GM19099 (cell line): ENCODE data around the gene DUSP7.

Source experiments
- POLR2A ChIP-seq: IDR thresholded peaks from 3 replicates; pipeline ENCODE4 v1.6.1; 2011; ENCODE audit warnings: low read depth; ENCODE audit not compliant: insufficient read length; ENCODE audit errors: extremely low read depth

Gene DUSP7

DNA sequence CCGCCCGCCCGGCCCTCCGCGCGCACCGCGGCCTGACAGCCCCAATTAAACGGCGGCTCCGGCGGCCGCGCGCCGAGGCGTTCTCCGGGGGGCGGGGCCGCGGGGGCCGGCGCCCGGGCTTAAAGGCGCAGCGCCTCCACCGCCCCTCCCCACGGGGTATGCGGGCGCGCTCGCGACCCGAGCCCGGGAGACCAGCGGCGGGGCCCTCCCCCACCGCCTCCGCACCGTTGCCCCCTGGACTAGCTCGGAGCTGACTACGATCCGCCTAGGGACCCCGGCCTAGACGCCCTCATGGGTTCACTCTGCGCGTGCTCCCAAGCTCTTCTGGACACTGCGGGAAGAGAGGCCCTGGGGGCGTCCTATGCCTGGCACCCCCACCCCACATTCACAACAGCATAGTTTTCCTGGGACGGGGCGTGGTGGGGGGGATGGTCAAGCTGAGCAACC is at the start of gene DUSP7:
Gene DUSP7 (minus strand): TSS at position 51 of the 447 bp plus-strand sequence. CDS start 205 bp downstream, outside the sequence.
- peak; percentile 39 for TF ChIP-seq POLR2A

GRCh38 chr3:52104684-52105640 is 48.6 kb upstream of the DUSP7 start:
- TF ChIP-seq POLR2A = no peak

DNA sequence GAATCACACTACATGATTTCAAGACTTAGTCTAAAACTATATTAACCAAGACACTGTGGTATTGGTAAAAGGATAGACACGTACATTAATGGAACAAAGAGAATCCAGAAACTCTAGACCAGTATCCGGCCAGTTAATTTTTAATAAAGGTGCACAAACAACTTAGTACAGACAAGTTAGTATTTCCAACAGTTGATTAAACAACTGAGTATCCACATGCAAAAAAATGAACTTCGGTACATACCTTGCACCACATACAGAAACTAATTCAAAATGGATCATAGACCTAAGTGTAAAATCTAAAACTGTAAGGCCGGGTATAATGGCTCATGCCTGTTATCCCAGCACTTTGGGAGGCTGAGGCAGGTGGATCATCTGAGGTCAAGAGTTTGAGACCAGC is 46.6 kb upstream of the DUSP7 start:
- TF ChIP-seq POLR2A = no peak

GRCh38 chr3:52099001-52099401 is 42.6 kb upstream of the DUSP7 start:
- no peak for TF ChIP-seq POLR2A

DNA sequence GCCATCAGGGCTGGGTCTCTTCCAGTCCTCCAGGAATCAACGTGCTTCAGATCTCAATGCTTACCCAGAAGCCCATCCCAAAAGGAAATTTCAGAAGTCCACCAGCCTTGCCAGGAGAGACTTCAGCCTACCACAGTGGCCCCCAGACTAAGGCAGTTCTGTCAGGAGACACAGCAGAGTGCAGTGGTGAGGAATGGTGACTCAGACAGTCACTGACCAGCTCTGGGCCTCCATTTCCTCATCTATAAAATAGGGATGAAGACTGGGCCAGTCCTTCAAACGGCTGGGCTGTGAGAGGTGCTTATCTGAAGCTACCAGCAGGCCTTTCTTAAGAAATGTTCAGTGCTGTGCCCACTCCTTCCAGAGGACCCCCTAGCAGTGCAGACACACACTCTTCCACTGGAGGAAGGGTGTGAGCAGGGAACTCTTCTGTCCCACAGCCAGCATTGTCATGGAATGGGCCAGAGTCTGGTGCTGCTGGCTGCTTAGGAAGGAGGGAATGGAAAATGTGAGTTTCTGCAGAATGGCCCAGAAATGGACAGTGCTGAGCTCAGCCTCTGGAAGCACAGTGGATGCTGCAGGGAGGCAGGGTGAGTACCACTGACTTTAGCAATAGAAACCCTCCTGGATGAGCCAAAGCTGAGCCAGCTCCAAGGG is 41.6 kb upstream of the DUSP7 start:
- TF ChIP-seq POLR2A = no peak

- TF ChIP-seq POLR2A = no peak
Observed at GRCh38 chr3:52095990-52096775, 39.8 kb upstream of the DUSP7 start.

- no peak for TF ChIP-seq POLR2A
Observed at GRCh38 chr3:52094571-52095485, 38.5 kb upstream of the DUSP7 start.

- no peak for TF ChIP-seq POLR2A
Observed at GRCh38 chr3:52093756-52094545, 37.6 kb upstream of the DUSP7 start.

DNA sequence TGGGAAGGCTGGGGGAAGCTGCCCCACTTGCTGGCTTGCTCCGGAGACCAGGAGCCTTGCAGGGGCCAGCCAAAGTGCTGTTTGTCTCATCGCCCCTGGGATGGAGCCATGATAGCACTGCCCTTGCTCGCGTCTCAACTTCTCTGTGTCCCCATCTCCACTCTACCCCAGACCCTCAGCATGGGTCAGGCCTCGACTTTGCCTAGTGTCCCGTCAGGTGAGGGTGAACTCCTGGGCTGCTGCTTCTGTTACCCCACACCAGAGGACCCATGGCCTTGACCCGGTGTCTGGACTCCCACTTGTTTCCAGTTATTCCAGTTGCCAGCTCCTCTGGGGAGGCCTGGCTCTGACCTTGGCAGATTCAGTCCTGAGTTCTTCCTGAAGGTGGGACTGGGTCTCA is 36.5 kb upstream of the DUSP7 start:
- TF ChIP-seq POLR2A = no peak

DNA sequence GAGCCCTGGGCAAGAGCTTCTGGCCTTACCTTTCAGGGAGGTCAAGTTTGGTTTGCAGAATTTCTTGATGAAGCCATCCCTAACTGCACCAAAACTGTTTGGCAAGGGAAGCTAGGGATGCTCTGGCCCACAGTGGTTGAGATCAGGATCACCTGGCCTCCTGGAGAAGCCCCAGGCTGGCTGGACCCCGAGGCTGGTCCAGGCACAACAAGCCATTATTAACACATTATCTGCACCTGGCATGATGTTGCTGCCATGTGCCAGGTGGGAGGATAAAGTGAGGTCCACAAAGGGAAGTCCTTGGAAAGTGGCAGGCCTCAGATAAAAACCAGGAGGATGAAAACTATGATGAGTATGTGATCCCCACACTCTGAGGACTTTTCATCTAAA is 35.9 kb upstream of the DUSP7 start:
- TF ChIP-seq POLR2A = no peak

DNA sequence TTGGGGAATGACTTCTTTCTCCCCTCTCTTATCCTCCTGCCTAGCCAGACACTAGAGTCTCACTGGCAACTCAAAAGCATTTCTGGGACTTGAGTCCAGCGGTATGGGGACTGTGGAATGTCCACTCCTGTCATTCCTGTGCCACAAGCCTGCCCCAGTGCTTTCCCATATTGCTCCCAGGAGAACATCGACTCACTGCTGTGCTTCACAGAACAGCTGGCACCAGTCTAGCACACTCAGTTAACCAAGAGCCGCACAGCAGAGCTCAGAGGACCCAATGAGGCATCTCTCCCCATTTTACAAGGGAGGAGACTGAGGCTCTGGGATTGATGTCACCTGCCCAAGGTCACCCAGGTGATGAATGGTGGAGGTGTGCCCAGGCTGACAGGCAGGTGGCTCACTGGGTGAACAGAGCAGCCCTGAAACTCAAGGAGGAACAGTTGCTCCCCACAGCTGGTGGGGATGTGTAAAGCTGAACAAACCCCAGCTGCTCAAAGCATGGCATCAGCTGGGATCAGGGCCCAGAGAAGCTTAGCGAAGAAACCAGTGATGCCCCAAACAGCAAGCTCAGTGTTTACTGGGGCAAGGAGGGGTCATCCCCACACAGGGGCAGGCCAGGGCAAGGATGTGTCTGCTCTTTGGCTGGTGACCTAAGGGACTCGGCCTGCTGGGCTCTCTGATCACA is 35.4 kb upstream of the DUSP7 start:
- no peak for TF ChIP-seq POLR2A

- no peak for TF ChIP-seq POLR2A
Observed at GRCh38 chr3:52090933-52091468, 34.6 kb upstream of the DUSP7 start.

GRCh38 chr3:52090131-52090932 is 34.0 kb upstream of the DUSP7 start:
- TF ChIP-seq POLR2A = no peak
